GM18870 (cell line): ENCODE measurements around the gene CNTN5.

Source experiments
- ATAC-seq: cut with Tn5 transposase; IDR thresholded peaks from one replicate; pipeline ENCODE4 v1.9.1; 2021; ENCODE audit warnings: moderate library complexity; ENCODE audit not compliant: unreplicated experiment

CNTN5 gene

DNA sequence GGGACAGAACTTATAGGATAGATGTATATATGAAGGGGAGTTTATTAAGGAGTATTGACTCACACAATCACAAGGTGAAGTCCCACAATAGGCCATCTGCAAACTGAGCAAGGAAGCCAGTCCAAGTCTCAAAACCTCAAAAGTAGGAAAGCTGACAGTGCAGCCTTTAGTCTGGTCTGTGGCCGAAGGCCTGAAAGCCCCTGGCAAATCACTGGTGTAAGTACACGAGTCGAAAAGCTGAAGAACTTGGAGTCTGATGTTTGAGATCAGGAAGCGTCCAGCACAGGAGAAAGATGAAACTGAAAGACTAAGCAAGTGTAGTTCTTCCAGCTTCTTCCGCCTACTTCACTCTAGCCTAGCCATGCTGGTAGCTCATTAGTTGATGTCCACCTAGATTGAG lies 866.7 kb downstream of the CNTN5 start:
- ATAC-seq, result no peak

DNA sequence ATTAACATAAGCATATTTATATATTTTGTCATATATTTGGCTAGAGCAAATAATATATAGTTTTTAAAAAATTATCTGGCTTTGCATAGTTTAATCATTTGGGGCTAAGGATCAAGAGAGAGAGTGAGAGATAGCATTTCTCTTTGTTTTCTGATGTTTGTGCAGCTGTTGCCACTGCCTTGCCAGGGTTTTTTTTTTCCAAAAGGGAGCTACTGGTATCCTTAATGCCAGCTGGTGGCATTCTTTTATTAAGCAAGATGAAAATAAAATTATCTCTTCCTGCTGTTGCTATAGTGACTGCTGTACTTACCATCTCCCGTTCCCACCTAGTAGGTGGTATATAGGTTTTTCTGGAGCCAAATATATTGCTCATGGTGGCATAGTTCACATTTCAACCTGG lies 873.1 kb downstream of the CNTN5 start:
- ATAC-seq, result no peak

DNA sequence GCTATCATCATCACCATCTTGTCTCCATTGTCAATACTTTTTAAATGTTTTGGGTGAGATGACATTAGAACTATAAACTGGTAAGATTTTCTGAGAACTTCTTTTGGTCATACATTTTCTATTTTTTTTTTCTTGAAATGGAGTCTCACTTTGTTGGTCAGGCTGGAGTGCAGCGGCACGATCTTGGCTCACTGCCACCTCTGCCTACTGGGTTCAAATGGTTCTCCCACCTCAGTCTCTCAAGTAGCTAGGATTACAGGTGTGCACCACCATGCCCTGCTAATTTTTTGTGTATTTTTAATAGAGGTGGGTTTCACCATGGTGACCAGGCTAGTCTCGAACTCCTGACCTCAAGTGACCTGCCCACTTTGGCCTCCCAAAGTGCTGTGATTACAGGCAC lies 880.4 kb downstream of the CNTN5 start:
- ATAC-seq, result no peak

DNA sequence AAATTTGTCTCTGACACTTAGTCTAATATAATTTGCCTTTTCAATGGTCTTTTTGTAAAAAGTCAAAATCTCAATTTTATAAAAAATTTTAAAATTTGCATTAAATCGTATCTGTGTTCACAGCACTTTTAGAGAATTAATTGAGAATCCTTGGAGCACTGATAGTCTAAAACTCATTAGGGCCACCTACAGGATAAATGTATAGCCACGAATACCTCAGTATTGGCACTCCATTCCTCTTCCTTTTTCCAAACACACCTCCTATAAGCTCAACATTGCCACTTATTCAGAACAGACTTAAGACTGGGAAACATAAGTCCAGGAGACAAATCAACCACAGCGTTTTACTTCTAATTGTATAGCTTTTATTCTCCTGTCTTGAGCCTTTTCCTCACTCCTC lies 890.4 kb downstream of the CNTN5 start:
- ATAC-seq, result no peak

DNA sequence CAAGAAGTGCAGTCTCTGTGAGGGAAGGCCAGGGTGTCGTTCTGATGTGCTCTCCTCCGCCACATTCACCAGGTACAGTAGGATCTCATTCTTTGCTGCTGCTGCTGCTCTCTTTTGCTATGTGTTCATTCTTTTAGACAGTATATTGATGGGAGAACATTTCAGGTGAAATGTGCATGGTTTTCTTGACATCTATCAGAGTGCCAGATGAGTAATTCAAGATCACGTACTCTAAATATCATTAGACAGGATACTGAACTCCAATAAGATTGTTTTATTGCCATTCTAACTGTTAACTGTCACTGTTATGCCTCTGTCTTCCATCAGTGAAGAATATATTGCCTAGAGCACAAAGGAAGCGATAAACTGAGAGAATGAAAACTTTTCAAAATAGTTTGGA lies 895.3 kb downstream of the CNTN5 start:
- ATAC-seq, result no peak

DNA sequence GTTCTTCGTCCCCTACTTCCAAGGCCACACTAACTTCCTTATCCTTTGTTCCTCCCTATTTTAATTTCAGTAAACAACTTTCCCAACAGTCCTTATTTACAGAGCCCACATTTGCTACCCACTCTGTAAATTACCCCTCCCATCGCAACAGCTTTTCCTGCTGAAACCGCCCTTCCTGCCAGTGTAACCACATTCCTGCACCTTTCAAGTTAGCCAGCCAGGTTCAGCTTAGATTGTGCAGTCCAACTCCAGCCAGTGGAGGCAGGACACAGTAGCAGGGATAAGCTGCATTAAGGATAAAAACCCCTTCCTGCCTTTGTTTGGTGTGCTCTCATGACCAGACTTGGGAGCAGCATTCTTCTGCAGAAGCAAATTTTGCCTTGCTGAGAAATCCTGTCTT lies 898.0 kb downstream of the CNTN5 start:
- no peak for ATAC-seq

DNA sequence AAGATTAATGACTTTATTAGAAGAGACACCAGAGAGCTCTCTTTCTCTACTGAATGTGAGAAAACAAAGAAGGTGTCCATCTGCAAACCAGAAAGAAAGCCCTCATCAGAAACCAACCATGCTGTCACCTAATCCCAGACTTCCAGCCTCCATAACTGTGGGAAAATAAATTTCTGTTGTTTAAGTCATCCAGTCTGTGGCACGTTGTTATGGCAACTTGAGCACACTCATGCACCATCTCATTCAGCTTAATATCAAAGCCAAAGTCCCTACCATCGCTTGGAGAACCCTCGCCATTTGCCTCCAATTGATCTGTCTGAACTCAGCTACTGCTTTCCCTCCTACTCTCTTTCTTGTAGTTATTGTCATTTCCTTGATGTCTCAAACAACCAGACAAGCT lies 900.2 kb downstream of the CNTN5 start:
- no peak for ATAC-seq

DNA sequence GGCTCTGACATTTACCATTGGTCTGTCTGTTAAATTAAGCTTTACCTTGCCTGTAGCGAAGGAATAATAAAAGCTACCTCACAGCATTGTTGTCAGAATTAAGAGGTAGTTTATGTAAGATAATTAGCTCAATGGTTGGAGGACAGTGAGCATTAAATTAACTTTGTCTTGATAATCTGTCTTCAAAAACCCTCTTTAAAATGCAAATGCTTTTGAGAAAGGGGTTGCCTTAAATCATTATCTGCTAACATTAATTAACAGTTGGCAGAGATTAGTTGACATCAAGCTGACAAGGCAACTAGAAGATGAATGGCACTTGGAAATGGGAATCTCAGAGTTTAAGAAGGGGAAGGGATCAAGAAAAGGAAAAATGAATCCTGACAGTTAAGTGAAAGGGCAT lies 905.2 kb downstream of the CNTN5 start:
- ATAC-seq, result no peak

DNA sequence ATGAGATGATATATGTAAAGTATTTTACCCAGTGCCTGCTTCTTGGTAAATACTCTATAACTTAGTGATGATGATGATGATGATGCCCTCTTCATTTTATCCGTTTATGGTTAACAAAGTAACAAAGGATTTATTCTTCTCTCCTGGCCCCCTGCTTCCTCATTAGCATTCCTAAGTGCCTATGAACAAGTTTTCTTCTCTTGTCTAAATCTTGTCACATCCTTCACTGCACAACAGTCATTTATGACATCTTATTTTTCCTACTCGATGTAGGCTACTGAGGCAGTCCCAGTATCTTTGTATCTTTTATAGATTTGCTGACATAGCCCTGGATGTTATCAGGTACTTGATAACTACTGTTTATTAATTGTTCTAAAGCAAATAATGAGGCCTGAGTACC lies 911.9 kb downstream of the CNTN5 start:
- ATAC-seq, result no peak

DNA sequence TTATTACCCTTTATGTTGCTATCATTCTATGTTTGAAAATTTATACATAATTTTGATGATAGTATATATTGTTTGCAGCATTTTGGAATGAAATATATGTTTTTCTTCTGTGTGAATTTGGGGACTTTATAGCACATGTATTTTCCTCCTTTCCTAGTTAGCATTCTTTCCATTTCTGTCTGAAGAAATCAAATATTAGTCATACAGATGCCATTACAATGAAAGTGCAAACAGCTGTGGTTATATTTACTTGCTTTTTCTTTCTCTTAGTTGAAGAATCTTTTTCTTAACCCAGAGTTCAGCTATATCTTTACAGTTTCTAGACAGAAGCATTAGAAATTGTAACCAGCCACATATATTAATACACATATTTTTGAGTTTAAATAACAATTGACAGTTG lies 913.3 kb downstream of the CNTN5 start:
- no peak for ATAC-seq

DNA sequence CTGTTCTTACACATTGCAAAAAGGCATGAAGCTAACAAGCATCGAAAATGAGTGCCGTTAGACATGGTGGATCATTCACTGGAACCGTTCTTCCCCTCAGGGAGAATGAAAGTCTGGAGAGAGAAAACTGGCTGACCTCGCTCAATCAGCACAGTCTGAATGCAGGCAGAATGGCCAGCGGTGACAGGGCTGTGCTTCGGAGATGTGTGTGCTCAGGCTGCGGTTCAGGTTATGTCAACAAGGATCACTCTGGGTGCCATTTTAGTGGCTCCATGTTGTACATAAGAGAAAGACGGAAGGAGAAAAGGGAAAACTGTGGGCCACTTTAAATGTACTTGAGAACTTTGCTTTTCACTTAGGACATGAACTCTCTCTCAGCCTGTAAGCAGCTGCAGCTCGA lies 916.6 kb downstream of the CNTN5 start:
- ATAC-seq, result no peak

DNA sequence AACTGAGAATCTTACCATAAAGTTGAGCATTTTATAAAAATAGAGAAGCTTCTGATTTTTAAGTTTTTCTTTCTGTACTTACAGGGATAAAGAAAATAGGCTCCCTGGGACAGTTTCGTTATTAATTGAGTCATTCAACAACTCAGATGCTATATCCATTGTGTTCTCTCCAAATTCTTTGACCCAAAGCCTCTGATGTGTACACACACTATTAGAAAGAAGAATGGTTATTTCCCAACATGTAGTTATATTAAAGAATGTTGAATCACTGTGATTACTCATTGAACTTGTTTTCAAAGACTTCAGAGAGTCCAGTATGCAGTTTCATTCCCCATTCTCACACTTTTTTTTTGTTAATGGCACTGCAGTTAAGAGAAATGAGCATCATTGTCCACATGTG lies 932.1 kb downstream of the CNTN5 start:
- ATAC-seq, result no peak

DNA sequence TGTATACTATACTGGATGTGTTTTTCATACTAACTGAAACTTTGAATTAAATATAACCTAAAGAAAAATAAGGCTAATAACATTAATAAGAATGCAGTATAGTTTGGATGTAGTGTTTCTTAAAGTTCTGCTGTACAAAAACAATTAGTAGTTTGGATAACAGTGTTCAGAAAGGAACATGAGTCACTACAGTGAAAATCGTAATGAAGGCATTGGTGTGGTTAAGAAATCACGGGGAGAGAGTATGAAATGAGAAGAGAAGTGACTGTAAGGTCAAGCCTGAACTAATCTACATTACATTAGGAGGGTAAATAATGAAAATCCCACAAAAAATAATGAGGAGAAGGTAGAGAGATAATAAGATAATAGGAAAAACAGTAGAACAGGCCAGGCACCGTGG lies 939.8 kb downstream of the CNTN5 start:
- no peak for ATAC-seq

DNA sequence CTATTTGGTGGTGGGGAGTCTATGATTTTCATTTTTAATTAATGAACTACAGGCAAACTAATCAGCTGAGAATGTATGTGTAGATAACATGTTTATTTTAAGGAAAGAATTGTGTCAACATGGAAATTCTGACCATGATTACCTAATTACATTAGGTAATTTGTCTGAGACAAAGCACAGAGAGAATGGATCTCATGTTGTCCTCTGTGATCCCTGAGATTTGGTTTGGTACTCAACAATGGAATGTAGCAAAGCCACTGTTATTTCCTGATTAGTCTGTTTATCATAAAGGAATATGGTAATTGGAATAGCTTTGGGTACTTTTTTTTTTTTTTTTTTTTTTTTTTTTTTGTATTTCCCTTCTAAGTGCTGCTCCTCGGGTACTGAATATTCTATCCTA lies 947.6 kb downstream of the CNTN5 start:
- no peak for ATAC-seq

DNA sequence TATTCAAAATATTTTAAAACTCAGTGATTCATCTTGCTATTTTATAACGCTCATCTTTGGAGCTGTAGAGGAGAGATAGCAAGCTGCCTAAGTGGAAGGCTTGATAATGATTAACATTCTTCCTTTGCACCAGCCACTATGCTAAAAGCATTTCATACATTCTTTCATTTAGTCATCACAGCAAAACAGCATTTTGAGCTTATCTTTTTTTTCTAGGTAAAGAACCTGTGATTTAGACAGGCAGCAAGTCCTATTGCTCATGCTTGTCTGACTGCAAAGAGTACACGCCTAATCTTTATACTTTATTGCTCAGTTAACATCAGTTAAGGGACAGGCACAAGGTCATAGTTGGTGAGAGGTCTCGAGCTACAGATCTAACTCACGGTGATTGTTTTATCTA lies 953.2 kb downstream of the CNTN5 start:
- no peak for ATAC-seq

DNA sequence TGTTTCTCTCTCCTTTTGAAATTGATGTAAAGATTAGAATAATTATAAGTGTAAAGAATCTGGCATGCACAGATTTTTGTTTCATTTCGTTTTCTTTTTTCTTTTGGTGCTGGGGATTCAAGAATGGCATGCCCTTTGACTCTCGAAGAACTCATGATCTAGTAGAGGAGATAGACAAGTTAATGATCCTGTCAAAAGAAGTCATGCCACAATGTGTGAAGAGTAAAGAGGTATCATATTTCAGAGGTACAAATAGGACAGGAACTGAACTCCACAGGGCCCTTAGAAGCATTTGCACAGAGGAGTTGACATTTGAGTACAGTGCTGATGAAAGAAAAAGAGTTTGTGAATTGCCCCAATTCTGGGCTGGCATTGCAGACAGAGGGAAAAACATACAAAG lies 958.3 kb downstream of the CNTN5 start:
- no peak for ATAC-seq

DNA sequence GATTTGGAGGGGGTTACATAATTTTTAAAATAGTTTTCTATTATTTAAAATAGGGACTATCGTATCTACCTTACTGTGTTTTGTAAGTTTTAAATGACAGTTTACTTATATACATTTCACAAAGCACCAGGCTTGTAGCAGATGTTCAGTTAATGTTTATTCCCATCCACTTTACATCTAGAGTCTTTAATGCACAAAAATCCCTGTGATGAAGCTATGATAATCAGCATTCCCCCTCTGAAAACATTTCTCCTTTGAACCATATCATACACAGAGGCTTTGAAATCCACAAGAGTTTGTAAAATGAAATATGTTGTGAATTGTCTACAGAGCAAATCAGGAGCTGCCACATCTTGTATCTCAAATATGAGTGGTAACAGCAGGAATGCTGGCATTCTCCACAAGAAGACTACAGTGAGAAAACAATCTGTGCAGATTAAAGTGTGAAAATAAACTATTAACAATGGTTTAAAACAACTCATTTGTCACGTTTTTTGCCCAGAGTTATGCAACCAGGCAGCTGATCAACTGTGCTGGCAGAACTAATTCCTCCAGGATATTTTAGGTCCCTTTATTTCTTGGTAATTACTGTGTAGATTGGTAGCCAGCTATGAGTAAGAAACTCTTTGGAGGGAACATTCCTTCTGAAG lies 967.2 kb downstream of the CNTN5 start:
- ATAC-seq, result no peak

DNA sequence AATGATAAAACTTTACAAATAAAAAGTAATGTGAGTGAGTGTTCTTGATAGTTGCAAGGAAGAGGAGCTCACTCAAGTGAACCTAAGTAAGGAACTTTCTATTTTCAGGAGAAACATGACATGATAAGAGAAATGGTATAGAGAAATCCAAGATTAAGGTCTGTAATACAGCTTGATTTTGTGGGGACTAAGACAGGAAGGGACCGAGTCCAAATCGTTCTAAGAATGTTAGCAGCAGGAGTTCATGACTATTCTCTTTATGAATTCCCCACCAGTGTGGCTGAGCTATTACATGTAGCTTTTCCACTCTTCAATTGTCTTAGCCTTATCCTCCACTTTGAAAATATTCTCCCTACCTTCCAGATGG lies 967.7 kb downstream of the CNTN5 start:
- ATAC-seq, result no peak

DNA sequence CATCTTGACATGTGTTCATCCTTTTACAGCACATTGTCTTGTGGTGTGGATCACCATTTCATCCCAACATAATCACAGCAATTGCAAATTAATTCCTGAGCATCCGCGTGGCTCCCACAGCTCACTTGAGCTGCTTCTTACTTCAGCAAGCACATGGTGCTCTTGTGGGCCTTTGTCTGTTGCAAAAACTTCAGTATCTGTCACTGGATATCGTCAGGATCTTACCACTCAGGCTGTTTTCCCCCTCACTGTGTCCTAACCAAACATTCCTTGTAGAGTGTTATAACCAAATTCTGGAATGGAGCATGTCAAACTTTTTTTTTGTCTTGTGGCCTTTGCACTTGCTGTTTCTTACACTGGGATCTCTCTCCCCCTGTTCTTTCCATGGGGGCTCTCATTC lies 983.2 kb downstream of the CNTN5 start:
- no peak for ATAC-seq

DNA sequence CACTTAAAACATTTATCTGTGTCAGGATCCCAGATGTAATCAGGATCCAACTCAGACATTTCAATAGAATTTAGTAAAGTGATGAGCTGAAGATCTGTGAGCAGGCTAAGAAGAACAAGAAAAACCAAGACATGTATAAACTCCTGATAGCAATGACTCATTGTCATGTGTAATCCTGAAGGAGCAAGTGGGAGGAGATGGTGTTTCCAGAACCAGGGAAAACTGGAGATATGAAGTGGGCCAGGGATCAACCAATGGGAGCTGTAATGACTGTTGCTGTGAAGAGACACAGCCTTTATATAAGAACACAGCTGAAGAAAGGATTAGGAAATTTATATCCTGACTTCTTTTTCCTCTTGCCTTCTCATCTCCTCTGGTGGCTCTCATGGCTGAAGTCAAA lies 983.8 kb downstream of the CNTN5 start:
- no peak for ATAC-seq

DNA sequence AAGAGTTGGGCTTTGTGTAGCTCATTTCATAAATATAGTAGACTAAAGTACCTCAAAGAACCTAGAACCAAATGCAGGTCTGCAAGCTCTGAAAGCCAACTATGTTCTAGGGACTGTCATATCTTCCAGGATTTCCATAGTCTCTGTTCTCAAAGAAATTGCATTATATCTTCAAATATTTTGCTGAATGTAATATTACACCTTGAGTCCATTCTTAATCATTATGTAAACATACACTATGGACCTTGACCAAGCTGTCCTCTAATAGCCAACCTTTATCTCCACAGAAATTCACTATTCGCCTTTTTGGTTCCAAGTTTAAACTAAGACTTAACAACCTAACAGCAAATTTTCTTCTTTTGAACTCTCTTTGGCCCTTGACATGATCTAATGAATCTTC lies 987.7 kb downstream of the CNTN5 start:
- ATAC-seq, result no peak

DNA sequence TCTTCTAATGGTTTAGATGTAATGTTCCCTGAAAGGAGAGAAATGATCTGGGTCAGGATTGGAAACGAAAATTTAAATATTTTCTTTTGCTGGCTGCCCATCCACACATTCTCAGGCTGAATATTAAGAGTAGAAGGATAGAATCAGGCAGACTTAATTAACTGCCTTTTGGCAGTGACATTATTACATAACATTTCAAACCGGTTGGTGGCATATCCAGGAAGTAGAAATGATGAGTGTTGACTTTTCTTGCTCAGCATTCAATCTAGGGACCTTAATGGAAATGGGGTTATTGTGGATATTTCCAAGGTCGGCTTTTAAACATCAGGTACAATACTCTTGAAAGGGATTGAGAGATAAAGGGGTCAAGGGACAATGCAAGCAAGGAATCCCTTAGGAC lies 989.0 kb downstream of the CNTN5 start:
- ATAC-seq, result no peak

DNA sequence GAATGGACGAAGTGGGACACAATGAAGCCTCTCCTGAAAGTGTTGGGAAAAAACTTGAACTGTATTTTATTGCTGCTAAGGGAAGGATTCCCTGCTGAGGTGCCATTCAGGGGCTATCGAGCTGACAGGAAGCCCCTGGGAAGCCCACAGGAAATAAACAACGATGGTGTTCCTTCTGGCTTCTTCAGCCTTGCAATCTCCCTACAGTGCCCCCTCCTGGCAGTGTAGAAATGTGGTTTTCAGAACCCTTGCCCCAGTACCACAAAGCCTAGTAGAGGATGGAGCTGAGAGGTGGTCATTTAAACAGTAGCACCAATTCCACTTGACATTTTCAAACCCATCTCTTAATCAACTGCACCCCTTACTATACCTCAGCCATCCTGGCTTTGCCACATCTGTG lies 989.6 kb downstream of the CNTN5 start:
- no peak for ATAC-seq

DNA sequence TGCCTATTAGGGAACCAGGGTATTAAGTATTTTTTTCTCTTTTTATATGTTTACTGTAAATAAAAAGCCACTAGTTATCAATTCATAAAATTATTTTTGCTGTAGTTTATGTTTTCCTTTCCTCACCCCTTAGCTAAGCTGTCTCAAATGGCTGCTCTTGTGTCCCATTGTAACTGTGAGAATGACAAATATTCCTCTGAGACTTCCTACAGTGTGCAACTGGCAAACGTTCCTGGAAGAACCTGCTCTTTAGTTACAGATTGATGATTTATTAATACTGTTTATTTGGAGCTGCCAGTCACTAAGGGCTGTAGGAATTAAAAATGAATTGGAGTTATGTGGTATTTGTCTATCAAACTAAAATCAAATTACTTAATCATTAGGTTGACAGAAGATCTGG lies 990.9 kb downstream of the CNTN5 start:
- no peak for ATAC-seq
